ENCODE data around the gene MEOX1.

GRCh38 chr17:43667506-43667905 lies 5.8 kb upstream of the MEOX1 start:
- TF ChIP-seq POLR2A (IDR thresholded peaks at IDR 0.05; ENCODE audit: low read length) (no peak), GATA1 (IDR thresholded peaks at IDR 0.05; ENCODE audit: low read depth, low read length) (no peak)

All from erythroblast (primary cell).